NCI-H524 (cell line): ENCODE results near the gene SLC13A4.
A peak's percentile ranks its signal among the peaks of the same experiment; 100 is the strongest.
"Not testable (repeated sequence)": the region's sequence is repeated elsewhere in the genome, so short reads cannot be mapped to it uniquely, and the experiment has no call there.

ENCODE experiments used
- DNase-seq, 2 experiments: peaks; one replicate each; lab custom pipeline; 2025; lab: John Stamatoyannopoulos, UW

The SLC13A4 gene, protein sequence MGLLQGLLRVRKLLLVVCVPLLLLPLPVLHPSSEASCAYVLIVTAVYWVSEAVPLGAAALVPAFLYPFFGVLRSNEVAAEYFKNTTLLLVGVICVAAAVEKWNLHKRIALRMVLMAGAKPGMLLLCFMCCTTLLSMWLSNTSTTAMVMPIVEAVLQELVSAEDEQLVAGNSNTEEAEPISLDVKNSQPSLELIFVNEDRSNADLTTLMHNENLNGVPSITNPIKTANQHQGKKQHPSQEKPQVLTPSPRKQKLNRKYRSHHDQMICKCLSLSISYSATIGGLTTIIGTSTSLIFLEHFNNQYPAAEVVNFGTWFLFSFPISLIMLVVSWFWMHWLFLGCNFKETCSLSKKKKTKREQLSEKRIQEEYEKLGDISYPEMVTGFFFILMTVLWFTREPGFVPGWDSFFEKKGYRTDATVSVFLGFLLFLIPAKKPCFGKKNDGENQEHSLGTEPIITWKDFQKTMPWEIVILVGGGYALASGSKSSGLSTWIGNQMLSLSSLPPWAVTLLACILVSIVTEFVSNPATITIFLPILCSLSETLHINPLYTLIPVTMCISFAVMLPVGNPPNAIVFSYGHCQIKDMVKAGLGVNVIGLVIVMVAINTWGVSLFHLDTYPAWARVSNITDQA

DNA sequence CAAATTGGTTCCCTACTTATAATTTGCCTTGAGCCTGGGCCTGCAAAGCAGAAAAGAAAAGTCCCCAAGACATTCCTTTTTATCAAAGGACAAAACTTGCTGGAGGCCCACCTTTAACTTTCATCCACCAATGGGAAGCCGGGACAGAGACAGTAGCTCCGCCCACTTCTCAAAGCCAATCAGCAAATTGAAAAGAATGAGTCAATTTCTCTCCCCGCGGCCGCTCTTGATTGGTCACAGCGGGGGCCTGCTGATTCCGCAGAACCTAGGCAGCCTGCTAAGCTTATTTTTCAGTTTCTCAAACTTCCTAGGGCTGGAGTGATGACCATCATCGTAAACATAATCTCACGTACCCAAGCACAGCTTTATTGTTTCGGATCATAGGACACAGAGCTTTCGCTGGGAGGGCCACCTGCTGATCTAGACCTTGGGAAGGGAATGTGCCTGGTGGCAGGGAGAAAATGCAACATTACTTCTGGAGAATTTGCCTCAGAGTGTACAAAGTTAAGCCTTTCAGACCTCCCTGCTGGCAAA is at the start of gene SLC13A4:
SLC13A4 (minus strand) TSS at position 51 of the 534 bp plus-strand sequence. CDS start 690 bp downstream, outside the sequence.
- DNase-seq: no peak

DNA sequence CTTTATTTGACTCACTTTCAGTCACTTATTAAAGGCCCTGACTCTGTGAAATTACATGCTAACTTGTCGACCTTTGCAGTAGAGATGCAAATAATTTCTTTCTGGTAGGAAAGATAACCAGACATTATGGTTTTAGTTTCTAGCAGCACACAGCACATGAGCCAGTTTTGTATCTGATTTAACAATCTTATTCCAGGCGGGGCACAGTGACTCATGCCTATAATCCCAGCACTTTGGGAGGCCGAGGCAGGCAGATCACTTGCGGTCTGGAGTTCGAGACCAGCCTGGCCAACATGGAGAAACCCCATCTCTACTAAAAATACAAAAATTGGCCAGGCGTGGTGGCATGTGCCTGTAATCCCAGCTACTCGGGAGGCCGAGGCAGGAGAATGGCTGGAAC is 47.9 kb upstream of the SLC13A4 start:
- not testable (repeated sequence) for DNase-seq

DNA sequence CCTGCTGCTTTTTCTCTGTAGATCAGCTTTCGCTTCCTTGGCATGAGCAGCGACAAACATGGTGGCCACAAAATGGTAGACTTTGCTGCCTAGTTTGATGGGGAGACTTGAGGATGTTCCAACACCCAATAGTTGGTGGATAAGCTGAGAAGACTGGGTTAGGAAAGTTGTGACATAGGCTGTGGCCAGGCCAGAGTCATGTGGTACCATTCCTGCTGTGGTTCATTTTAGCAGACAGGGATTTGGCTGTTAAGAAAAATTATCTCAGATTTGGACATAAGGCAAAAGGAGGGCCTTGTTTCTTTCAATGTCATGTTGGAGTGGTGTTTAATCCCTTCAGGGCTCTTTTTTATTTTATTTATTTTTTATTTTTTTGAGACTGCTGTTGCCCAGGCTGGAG is 47.2 kb upstream of the SLC13A4 start:
- DNase-seq: no peak

DNA sequence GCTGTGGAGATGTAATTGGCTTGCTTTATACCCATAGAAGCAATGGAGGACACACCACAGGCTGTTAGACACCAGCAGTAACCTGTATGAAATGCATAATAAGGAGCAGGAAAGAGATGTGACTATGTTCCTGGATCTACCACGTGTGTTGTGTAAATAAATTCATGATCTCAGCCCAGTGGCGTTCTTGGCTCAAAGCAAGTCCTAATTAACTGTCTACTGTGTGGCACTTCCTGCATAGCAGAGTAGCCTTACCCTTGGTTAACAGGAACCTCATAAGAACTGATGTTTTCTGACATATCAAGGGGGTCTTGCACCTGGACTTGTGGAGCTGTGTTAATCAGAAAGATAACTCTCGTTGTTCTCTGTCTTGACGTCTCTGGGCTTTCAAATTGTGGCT is 46.3 kb upstream of the SLC13A4 start:
- no peak for DNase-seq

DNA sequence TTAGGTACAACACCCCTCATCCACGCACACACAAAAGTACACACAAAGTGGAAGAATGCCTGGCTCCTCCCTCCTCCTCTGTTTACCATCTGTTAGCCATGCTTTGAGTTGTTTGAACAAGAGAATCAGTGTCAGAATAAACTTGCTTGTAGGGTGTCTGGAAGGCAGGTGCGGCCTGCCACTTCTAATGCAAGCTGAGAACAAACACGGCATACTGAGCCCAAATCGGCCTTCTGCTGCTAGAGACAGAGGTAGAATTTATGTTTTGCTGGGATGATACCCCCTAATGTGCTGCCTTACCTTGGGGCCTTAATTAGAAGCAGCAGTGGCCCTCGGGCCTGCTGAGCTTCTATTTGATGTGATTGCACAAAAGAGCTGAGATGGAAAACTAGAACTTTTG is 45.5 kb upstream of the SLC13A4 start:
- peak; percentile 81 to 89 for DNase-seq

DNA sequence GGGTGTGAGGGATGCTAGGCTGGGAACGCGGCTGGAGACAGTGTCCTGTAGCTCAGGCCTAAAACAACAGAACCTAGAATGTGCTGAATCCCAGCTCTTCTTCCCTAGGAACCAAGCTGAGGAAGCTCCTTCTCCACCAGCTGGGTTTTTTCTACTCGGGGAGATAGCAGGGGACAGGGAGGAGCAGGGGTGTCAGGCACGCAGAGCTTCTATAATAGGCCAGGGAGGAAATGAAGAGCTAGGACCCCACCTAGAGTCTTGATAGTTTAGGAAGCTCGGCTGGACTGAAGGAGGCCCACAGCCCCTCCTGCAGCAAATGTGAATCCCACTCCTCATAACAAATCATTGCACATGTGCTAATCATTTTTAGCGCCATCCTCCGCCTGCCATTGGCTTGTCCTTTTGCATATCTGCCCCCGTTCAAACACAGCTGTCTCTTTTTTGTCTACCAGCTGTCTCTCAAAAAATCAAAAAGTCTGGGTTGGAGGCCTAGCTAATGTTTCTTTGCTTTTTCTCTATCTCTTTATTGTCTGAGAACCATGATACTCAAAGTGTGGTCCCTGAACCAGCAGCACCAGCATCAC is 44.7 kb upstream of the SLC13A4 start:
- peak in 1 of 2 experiments; percentile 58 for DNase-seq

DNA sequence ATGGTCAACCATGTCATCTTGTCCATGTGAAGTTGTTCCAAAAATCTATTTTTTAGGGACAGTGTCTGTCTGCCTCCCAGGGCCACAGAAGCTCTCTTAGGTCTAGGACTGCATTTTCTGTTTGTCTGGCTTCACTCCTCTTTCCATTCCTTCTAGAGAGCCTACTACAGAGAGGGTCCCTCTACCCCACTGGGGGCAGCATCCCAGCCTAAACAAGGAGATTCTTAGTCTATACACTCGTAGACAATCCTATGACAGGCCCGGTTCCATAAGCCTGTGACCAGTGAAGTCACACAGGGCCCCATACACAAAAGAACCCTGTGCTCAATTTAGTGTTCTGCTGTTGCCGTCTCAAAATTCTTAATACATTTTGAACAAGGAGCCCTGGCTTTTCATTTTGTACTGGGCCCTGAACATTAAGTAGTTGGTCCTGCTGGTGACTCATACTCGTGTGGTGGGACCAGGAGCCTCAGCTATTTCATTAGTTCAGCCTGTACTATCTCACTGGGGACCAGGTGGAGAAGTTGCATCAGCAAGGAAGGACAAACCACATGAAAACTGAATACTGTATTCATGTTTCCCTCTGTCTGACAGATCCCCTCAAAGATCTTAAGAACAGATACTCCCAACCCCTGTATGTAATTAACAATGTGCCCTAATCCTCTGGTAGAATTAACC is 44.1 kb upstream of the SLC13A4 start:
- DNase-seq: peak; percentile 16 to 53

DNA sequence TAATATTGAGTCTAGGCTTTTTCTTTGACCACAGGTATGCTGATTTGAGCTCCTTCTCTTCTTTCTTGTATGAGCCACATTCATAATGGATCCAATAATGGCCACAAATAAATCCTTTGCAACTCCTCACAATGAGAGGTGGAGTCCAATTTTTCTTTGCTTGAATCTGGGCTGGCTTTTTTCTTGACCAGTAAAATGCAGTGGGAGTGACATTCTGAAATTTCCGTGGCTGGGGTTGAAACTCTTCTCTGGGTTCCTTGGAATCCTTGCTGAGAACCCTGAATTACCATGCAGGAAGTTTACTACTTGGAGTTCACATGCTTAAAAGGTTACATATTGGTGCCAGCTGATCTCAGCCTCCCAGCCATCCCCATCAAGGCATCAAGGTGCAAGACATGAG is 43.1 kb upstream of the SLC13A4 start:
- DNase-seq: no peak

DNA sequence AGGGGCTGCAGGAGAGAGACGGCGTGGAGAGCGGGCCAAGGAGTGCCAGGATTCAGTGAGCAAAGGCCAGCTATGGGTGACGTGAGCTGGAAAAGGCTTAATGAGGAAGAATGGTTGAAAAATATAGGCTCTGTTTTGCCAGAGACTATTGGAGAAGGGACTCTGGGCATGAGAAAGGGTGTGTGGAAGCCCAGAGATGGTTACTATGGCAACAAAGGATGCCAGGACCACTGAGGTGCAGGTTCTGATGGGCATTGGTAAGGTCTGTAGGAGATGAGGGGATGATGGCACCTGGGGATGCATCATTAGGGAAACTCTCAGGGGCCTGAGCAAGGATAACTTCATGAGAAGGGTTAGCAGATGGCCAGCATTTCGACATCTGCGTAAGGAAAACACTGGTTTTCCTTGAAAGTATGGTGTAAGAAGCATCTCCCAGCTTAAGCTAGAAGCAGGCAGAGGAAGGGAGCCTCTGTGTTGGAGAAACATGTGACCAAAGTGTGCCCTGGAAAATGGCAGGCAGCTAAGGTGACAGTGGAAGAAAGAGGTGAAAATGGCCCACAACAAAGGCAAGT is 42.2 kb upstream of the SLC13A4 start:
- peak; percentile 69 to 87 for DNase-seq

DNA sequence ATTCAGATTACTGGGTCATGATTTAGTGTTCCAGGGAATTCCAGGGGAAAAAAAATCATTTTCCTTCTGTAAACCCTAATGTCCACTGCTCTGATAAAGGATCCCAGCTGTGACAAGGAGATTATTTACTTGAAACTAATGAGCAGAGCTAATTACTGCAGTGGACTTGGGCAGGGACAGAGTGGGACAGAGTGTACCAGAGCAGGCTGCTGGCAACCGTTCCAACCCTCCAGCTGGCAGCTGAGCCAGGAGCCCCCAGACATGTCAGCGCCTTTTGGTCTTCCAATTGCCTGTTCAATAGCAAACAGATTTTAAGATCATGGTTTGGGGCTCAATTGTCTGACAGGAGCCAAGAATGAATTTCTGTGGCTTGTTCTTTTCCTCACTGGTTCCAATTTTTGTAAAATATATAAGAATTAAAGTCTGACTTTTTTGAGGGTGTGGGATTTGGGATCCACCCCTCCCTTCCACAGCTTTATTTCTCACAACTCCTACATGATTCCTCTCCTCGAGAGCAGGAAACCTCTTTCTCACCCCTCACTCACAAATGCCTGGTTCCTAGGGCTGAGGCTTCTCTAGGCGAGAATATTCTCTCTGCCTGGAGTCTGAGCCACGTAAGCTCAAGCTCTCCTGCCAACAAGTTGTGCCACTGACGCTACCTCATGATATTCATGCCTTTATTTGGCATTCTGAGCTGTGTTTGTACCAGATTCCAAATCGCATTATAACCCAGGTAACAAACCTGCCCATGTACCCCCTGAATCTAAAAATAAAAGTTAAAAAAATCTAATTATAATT is 41.2 kb upstream of the SLC13A4 start:
- peak; percentile 43 to 66 for DNase-seq

DNA sequence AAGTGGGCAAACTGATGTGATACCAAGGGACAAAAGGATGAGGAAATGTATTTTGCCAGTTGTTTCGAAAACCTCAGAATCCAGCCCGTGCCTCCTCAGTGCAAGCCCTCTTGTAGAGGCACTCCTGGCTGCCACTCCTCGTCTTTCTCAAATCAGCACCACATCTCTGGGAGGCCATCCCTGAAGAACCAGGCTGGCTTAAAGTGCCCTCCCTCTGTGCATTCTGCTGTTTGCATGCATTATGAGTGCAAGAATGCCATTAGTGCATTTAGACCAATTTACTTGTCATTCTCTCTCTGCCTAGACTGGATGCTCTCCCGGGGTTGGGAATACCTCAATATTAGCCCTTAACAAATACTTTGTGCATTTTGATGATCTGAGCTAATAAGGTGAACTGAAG is 40.5 kb upstream of the SLC13A4 start:
- DNase-seq: peak in 1 of 2 experiments; percentile 24

DNA sequence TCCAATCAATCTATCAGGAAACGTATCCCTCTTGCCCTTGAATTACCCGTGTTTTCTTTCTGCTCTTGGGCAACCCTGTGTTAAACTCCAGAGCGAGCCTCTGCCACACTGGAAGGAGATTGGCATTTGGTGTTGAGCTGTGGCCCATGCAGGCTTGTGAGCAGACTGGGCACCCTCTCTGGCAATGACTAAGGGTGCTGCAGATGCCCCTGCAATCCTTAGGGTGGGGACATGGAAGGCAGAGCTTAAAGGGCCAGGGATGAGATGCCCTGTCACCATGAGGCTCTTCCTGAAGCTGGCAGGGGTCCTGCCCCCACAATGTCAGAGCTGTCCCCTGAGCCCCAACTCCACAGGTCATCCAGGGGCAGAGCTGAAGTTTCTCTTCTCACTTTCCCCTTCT is 40.1 kb upstream of the SLC13A4 start:
- no peak for DNase-seq

DNA sequence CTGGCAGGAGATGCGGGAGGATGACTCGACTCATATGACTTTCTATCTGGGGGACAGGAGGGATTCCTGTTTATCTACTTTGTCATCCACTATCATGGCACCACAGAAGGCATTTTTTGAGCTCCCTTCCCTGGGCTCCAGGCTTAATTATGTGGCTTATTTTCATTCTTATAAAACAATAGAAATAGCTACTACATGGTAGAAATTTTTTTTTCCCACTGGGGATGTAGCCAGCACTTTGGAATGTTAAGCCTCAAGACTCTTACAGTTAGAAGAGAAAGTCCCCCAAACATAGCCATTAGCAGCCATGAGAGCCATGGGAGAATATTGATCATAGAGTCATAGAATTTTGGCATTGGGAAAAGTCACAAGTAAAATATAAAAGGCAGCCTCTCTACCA is 35.3 kb upstream of the SLC13A4 start:
- no peak for DNase-seq

DNA sequence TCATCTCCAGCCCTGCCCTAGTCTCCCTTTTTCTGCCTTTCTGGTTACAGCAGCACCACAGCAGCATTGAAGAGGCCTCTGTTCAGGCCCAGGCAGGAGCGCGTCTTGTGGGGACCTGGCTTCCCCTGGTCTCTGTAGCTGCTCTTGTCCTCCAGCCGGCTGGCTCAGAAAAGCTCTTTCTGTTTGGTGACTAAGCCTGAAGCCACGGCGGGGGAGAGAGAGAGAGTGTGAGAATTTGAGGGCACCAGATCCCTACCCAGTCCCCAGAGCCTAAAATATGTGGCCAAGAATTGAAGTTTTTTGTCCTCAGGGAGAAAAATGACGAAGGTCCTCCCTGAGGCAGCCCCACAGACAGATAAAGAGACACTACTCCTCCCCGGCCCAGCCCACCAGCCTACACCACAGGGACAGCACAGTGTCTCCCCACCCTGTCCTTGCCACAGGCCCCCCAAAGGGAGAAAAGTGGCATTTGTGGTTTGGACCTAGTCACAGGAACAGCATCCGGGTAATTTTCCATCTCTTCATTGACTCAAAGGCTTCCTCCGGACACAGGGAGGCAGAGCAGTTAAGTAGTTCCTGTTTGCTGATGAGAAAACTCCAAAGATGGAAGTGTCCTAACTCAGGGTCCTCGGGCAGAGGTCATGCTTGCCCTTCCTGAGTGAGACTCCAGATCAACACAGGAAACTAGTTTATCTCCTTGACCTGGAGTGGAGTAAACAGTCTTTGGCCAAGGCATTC is 33.9 kb upstream of the SLC13A4 start:
- DNase-seq: no peak

DNA sequence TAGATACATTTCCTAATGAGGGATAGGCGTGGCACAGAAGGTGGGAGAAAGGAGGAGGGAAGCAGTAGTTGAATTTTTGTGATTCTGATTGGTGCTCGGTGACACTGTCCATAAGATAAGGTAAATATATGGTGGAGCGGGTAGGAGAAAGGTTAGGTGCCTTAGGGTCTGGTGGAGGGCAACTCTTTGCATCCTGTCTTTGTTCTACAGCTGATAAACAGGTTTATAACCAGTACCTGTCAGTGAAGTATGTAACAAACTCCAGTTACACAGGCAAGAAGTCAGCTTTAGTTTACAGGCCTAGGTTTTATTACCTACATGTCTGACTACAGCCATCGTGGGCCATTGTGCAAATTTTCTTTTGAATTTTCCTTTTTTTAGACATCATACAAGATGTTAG is 31.5 kb upstream of the SLC13A4 start:
- no peak for DNase-seq

DNA sequence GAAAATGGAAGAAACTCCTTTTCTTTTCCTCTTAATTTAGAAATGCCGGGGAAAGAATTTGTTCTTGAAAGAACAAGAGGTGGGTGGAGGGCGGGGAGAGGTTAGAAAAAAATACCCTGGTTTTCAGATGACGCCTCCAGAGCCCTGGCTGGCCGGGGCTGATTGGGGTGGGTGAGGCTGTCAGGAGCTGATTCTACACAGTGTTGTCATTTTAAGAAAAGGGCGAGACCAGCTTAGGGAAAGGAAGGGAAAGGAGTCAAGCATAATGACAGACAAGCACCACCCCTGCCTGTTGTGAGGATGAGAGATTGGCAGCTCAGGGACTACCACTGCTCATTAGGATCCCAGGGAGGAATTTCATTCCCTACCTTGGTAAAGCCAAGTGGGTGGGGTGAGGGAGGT is 30.5 kb upstream of the SLC13A4 start:
- no peak for DNase-seq

DNA sequence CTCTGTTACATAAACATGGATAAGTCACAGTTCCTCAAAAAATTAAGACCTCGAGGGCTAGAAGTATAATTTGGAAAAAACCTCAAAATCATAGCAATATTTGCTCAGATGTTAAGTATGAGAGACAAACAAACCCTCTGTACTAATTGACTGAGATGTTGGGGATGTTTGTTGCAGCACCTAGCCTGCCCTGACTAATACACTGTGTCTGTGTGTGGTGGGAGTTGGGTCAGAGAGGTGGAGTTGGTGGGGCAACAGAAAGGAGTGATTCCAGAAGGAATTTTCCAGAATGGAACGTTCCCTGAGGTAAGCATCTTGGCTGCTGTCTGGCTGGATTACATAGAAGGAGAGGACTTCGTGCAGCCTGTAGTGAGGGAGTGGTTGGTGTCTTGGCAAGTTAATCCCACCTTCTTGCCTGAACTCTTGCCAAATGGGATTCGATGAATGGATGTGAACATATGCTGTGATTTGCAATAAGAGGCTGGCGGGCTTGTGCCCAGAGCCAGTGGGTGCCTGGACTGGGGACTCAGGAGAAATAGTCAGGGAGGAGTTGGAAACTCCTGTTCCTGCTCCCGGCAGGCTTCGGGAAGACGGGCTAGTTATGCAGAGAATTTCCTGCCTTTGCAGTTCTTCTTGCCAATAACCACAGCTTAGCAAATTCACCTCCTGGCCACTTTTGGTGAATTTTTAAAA is 29.9 kb upstream of the SLC13A4 start:
- DNase-seq: peak; percentile 54 to 65

DNA sequence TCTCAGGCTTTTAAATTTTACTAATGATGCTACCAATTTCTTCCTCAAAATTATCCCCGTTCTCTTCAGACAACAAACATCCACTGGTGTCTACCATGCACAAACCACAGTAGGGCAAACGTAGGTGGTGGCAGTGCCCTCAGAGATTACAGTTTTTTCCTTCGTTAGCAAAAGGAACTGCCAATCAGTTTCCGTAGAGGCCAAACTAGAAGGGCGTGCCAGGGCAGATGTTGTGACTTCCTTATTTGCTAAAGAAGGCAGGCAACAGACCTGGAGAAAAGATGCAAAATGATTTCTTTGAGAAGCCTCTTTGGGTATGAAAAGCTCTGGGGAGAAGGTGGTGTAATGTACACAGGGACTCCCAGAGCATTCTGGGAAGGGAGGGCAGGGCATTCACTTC is 28.2 kb upstream of the SLC13A4 start:
- no peak for DNase-seq

DNA sequence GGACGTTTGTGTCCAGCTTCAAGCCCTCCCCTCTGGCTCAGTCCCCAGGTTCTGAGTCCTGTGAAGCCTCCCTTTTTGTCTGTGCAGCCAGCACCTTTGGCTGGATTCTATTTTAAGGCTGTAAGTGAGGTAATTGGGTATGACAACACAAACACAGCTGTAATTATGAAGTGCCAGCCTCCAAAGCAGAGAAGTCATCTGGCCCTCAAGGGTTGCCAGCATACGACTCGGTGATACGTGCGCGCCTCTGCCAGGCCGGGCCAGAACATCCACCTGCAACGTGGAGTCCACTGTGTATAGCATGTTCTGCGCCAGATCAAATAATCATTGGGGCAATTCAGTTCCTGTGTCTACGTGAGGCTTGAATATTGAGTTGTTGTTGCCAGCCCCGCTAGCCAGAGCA is 27.4 kb upstream of the SLC13A4 start:
- DNase-seq: no peak
